Body of pancreas (tissue), 4 donors: ENCODE data around the gene LIN7C.

ENCODE experiments used
- POLR2A ChIP-seq, 3 donors: fragments of 450-650 bp; IDR thresholded peaks; one replicate each; pipeline ENCODE4 v1.6.1; 2016; ENCODE audit warnings: antibody characterized with exemption in 3 of 3, mild to moderate bottlenecking in 2 of 3
- TF ChIP-seq, protein P1 (sequence below), 7 experiments: fragments of 450-650 bp in 4 of 7; fragments of 200-600 bp in 3 of 7; sonication (generic) in 3 of 7; IDR thresholded peaks; one replicate each; pipeline ENCODE4 v1.5.1; 2016 to 2019; ENCODE audit warnings: antibody characterized with exemption in 7 of 7

DNA sequence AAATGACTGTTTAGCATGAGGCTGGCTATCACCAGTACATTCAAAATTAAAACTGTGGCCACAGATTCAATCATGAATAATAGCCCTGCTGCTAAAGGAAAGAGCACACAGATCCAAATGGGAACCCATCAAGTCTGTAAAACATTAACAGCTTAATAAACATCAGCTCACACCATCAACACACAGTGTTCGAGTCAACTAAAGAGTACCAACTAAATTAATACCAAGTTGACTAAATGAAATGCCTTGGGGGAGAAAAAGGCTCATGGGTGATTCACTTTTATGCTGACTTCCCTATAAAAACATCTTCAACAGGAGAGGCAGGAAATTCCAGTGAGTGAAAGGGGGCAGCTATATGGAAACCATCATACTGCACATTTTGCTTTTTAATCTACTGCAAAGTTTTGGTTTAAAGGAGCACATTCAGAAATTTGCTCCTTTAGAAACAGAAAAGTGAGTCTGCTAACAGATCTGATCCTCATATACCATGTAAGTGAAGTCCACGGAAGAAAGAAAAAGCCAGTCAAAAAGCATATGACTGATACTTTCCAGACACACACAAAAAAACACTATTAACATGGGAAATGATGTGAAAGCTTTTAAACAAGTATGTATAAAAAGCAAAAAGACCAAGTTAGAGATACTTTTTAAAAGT is 50.3 kb downstream of the LIN7C start:
- TF ChIP-seq, protein P1, sequence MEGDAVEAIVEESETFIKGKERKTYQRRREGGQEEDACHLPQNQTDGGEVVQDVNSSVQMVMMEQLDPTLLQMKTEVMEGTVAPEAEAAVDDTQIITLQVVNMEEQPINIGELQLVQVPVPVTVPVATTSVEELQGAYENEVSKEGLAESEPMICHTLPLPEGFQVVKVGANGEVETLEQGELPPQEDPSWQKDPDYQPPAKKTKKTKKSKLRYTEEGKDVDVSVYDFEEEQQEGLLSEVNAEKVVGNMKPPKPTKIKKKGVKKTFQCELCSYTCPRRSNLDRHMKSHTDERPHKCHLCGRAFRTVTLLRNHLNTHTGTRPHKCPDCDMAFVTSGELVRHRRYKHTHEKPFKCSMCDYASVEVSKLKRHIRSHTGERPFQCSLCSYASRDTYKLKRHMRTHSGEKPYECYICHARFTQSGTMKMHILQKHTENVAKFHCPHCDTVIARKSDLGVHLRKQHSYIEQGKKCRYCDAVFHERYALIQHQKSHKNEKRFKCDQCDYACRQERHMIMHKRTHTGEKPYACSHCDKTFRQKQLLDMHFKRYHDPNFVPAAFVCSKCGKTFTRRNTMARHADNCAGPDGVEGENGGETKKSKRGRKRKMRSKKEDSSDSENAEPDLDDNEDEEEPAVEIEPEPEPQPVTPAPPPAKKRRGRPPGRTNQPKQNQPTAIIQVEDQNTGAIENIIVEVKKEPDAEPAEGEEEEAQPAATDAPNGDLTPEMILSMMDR (IDR thresholded peaks at IDR 0.05), result no peak
- no peak for TF ChIP-seq POLR2A (IDR thresholded peaks at IDR 0.05)
